ENCODE data around the gene TCHP.

DNA sequence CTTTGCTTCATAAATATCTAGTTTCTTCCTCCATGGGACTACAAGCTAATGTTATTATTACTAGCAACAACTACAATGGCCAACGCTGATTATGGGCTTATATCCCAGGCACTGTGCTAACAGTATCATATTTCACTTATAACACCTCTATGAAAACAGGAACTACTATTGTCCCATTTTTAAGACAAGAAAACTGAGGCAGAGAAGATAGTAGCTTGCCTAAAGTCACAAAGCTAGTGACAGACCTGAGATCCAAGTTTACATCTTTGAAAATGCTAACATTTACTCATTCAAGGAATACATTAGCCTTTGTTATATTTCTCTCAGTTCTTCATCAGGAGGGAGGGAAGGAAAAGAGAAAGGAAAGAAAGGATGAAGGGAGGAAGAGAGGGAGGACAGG, 63.3 kb downstream of the TCHP start:
- TF ChIP-seq EP300 (conservative IDR thresholded peaks at IDR 0.05; ENCODE audit: poor library complexity, severe bottlenecking) (no peak), CTCF (IDR thresholded peaks at IDR 0.05; ENCODE audit: poor library complexity, severe bottlenecking) (no peak), MXI1 (conservative IDR thresholded peaks at IDR 0.05; ENCODE audit: poor library complexity, severe bottlenecking) (no peak), SMC3 (conservative IDR thresholded peaks at IDR 0.05; ENCODE audit: poor library complexity) (no peak), POLR2AphosphoS5 (IDR thresholded peaks at IDR 0.05) (no peak)
- TF ChIP-seq, protein P1, sequence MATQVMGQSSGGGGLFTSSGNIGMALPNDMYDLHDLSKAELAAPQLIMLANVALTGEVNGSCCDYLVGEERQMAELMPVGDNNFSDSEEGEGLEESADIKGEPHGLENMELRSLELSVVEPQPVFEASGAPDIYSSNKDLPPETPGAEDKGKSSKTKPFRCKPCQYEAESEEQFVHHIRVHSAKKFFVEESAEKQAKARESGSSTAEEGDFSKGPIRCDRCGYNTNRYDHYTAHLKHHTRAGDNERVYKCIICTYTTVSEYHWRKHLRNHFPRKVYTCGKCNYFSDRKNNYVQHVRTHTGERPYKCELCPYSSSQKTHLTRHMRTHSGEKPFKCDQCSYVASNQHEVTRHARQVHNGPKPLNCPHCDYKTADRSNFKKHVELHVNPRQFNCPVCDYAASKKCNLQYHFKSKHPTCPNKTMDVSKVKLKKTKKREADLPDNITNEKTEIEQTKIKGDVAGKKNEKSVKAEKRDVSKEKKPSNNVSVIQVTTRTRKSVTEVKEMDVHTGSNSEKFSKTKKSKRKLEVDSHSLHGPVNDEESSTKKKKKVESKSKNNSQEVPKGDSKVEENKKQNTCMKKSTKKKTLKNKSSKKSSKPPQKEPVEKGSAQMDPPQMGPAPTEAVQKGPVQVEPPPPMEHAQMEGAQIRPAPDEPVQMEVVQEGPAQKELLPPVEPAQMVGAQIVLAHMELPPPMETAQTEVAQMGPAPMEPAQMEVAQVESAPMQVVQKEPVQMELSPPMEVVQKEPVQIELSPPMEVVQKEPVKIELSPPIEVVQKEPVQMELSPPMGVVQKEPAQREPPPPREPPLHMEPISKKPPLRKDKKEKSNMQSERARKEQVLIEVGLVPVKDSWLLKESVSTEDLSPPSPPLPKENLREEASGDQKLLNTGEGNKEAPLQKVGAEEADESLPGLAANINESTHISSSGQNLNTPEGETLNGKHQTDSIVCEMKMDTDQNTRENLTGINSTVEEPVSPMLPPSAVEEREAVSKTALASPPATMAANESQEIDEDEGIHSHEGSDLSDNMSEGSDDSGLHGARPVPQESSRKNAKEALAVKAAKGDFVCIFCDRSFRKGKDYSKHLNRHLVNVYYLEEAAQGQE (IDR thresholded peaks at IDR 0.05; ENCODE audit: borderline replicate concordance) = no peak
